GM19043 (cell line): Measurements from ENCODE around the gene KIF7.

Source experiments
- ATAC-seq: cut with Tn5 transposase; IDR thresholded peaks from one replicate; pipeline ENCODE4 v1.9.1; 2021; ENCODE audit warnings: low read depth; ENCODE audit not compliant: unreplicated experiment

Gene KIF7

GRCh38 chr15:89652131-89652530 lies 3.1 kb downstream of the KIF7 start:
- no peak for ATAC-seq

- no peak for ATAC-seq
Measured at GRCh38 chr15:89649716-89650115, 5.6 kb downstream of the KIF7 start.

GRCh38 chr15:89649013-89649625 lies 6.1 kb downstream of the KIF7 start:
- ATAC-seq: no peak

- no peak for ATAC-seq
Measured at GRCh38 chr15:89648106-89649012, 6.9 kb downstream of the KIF7 start.

- ATAC-seq: no peak
Measured at GRCh38 chr15:89647191-89647851, 7.9 kb downstream of the KIF7 start.

- ATAC-seq: no peak
Measured at GRCh38 chr15:89646416-89647141, 8.7 kb downstream of the KIF7 start.

- no peak for ATAC-seq
Measured at GRCh38 chr15:89645680-89646079, 9.6 kb downstream of the KIF7 start.

- no peak for ATAC-seq
Measured at GRCh38 chr15:89642106-89642505, 13.2 kb downstream of the KIF7 start.

GRCh38 chr15:89641053-89641452 lies 14.2 kb downstream of the KIF7 start:
- ATAC-seq: no peak

- ATAC-seq: no peak
Measured at GRCh38 chr15:89640245-89640644, 15.0 kb downstream of the KIF7 start.

GRCh38 chr15:89633585-89633984 lies 21.7 kb downstream of the KIF7 start:
- no peak for ATAC-seq

- ATAC-seq: no peak
Measured at GRCh38 chr15:89632563-89633430, 22.5 kb downstream of the KIF7 start.

GRCh38 chr15:89631902-89632264 lies 23.4 kb downstream of the KIF7 start:
- no peak for ATAC-seq

GRCh38 chr15:89630974-89631901 lies 24.0 kb downstream of the KIF7 start:
- no peak for ATAC-seq

GRCh38 chr15:89630260-89630659 lies 25.0 kb downstream of the KIF7 start:
- no peak for ATAC-seq

GRCh38 chr15:89629829-89630228 lies 25.4 kb downstream of the KIF7 start:
- no peak for ATAC-seq

GRCh38 chr15:89628806-89629715 lies 26.2 kb downstream of the KIF7 start:
- no peak for ATAC-seq

GRCh38 chr15:89628301-89628700 lies 27.0 kb downstream of the KIF7 start:
- ATAC-seq: no peak
